ENCODE results near the gene ALDH5A1. TPM values are rescaled to one million over a fixed set of nuclear protein-coding genes. Genes with fewer than 3 reads are reported as not detected.

The ALDH5A1 gene
- total and polyA plus RNA-seq, 10 of the 15 experiments (the other 5 are each of a cell fraction or from before 2014, with no cell fraction given), result 2.6 to 13.8 (median 9.3) TPM

DNA sequence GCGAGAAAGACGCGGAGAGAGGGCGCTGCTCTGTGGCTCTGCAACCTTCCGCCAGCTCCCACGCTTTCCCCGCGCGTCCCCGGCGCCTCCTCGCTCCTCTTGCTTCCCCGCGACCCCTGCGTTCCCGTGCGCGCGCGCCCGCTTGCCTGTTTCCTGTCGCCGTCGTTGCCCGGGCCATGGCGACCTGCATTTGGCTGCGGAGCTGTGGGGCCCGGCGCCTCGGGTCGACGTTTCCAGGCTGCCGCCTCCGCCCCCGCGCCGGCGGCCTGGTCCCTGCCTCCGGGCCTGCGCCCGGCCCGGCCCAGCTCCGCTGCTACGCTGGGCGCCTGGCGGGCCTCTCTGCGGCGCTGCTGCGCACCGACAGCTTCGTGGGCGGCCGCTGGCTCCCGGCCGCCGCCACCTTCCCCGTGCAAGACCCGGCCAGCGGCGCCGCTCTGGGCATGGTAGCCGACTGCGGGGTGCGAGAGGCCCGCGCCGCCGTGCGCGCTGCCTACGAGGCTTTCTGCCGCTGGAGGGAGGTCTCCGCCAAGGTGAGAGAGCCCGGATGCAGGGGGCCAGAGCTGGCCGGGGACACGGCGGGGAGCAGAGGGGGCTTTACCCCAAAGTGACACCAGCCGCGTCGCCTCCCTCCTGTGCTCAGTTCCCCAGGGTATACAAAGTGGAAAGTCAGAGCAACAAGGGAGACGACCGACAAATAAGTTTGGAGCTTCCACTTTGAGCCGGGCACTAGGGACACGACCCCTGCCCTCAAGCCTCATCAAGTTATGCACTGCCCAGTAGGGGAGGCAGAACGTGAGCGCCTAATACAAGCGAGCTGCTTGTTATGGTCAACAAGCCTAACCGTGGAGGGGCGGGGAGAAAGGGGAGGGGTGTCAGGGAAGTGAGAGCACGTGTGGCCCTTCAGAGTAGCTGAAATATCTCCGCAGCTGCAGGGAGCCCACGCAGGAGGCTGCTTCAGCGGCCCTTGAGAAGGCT is at the start of gene ALDH5A1 (continued):
- peak; percentile 61 for TF ChIP-seq MXI1 (IDR thresholded peaks at IDR 0.05; ENCODE audit: low read depth, low read length)
- no peak for TF ChIP-seq RELA (IDR thresholded peaks at IDR 0.05; ENCODE audit: borderline replicate concordance, partially characterized antibody)
- no peak for TF ChIP-seq SMAD1 (IDR thresholded peaks at IDR 0.05; ENCODE audit: low read depth, partially characterized antibody)
- no peak for TF ChIP-seq EP300 (IDR thresholded peaks at IDR 0.05; ENCODE audit: borderline replicate concordance in 1 of 2, control insufficient read depth in 1 of 2, low read depth in 2 of 2, low read length in 2 of 2)
- no peak for TF ChIP-seq MEF2A (IDR thresholded peaks at IDR 0.05; ENCODE audit: insufficient read depth, low read depth, low read length)
- no peak for TF ChIP-seq CREB1 (IDR thresholded peaks at IDR 0.05; ENCODE audit: low read depth)
- no peak for TF ChIP-seq IRF4 (IDR thresholded peaks at IDR 0.05; ENCODE audit: low read depth, low read length)
- peak; percentile 11; the same call in 1 of the 2 replicates for TF ChIP-seq MTA2 (IDR thresholded peaks at IDR 0.05; ENCODE audit: low read depth)
- TF ChIP-seq ASH2L (IDR thresholded peaks at IDR 0.05; ENCODE audit: borderline replicate concordance, low read depth), result no peak; the same call in 1 of the 2 replicates
- TF ChIP-seq, protein P1, sequence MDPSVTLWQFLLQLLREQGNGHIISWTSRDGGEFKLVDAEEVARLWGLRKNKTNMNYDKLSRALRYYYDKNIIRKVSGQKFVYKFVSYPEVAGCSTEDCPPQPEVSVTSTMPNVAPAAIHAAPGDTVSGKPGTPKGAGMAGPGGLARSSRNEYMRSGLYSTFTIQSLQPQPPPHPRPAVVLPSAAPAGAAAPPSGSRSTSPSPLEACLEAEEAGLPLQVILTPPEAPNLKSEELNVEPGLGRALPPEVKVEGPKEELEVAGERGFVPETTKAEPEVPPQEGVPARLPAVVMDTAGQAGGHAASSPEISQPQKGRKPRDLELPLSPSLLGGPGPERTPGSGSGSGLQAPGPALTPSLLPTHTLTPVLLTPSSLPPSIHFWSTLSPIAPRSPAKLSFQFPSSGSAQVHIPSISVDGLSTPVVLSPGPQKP (IDR thresholded peaks at IDR 0.05; ENCODE audit: low read depth, low read length), result no peak
- TF ChIP-seq ZBTB33 (IDR thresholded peaks at IDR 0.05), result no peak
- no peak for TF ChIP-seq CHD4 (IDR thresholded peaks at IDR 0.05)
- TF ChIP-seq SMC3 (IDR thresholded peaks at IDR 0.05; ENCODE audit: borderline replicate concordance, low read length), result peak; percentile 23; the same call in 1 of the 2 replicates
- TF ChIP-seq, protein P2, sequence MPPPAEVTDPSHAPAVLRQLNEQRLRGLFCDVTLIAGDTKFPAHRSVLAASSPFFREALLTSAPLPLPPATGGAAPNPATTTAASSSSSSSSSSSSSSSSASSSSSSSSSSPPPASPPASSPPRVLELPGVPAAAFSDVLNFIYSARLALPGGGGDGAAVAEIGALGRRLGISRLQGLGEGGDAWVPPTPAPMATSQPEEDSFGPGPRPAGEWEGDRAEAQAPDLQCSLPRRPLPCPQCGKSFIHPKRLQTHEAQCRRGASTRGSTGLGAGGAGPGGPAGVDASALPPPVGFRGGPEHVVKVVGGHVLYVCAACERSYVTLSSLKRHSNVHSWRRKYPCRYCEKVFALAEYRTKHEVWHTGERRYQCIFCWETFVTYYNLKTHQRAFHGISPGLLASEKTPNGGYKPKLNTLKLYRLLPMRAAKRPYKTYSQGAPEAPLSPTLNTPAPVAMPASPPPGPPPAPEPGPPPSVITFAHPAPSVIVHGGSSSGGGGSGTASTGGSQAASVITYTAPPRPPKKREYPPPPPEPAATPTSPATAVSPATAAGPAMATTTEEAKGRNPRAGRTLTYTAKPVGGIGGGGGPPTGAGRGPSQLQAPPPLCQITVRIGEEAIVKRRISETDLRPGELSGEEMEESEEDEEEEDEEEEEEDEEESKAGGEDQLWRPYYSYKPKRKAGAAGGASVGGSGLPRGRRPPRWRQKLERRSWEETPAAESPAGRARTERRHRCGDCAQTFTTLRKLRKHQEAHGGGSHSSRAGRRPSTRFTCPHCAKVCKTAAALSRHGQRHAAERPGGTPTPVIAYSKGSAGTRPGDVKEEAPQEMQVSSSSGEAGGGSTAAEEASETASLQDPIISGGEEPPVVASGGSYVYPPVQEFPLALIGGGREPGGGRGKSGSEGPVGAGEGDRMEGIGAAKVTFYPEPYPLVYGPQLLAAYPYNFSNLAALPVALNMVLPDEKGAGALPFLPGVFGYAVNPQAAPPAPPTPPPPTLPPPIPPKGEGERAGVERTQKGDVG (CRISPR knock-in tag; IDR thresholded peaks at IDR 0.05), result no peak
- no peak for TF ChIP-seq POLR2AphosphoS5 (IDR thresholded peaks at IDR 0.05; ENCODE audit: low read length)
- no peak for TF ChIP-seq PKNOX1 (IDR thresholded peaks at IDR 0.05)
- no peak for TF ChIP-seq STAT3 (IDR thresholded peaks at IDR 0.05; ENCODE audit: low read depth, low read length)
